Body of pancreas (tissue), 4 donors: ENCODE measurements around the gene ARHGEF11. TPM values are rescaled to one million over a fixed set of nuclear protein-coding genes. Genes with fewer than 3 reads are reported as not detected.
"Not testable (repeated sequence)": the region's sequence is repeated elsewhere in the genome, so short reads cannot be mapped to it uniquely, and the experiment has no call there.

Source experiments
- ATAC-seq: fragments of 150-250 bp; one replicate; pipeline ENCODE4 v1.9.1; 2016
- DNase-seq, 4 donors: peaks; one replicate each; pipeline ENCODE4 v3.0.0-alpha.2; 2019
- H3K27ac ChIP-seq, 4 donors: fragments of 200-600 bp; sonication (generic); 1 replicate in 3 of 4; 2 replicates in 1 of 4; pipeline versions ENCODE4 v1.5.1 to v1.6.1; 2016 to 2019; ENCODE audit warnings: mild to moderate bottlenecking in 1 of 4, mixed read lengths in 1 of 4, moderate library complexity in 1 of 4
- H3K27me3 ChIP-seq, 2 donors: fragments of 200-600 bp; sonication (generic); one replicate each; pipeline ENCODE4 v1.6.0; 2016; ENCODE audit warnings: mild to moderate bottlenecking in 1 of 2
- H3K36me3 ChIP-seq, 2 donors: fragments of 200-600 bp; sonication (generic); replicated peaks in 1 of 2; 2 replicates each; pipeline ENCODE4 v1.5.1; 2016; ENCODE audit warnings: low read depth in 2 of 2; ENCODE audit not compliant: insufficient read depth in 1 of 2
- H3K4me1 ChIP-seq: fragments of 200-600 bp; sonication (generic); one replicate; pipeline ENCODE4 v1.6.0; 2016
- H3K4me3 ChIP-seq, 2 donors: fragments of 200-600 bp; sonication (generic); 1 replicate in 1 of 2; 2 replicates in 1 of 2; pipeline ENCODE4 v1.5.1; 2016 to 2019
- H3K9me3 ChIP-seq, 3 donors: fragments of 200-600 bp; sonication (generic); 1 replicate in 2 of 3; 2 replicates in 1 of 3; pipeline ENCODE4 v1.5.1; 2016
- CTCF ChIP-seq, 7 experiments: fragments of 450-650 bp in 4 of 7; fragments of 200-600 bp in 3 of 7; sonication (generic) in 3 of 7; IDR thresholded peaks; one replicate each; pipeline ENCODE4 v1.5.1; 2016 to 2019; ENCODE audit warnings: antibody characterized with exemption in 7 of 7
- POLR2A ChIP-seq, 3 donors: fragments of 450-650 bp; IDR thresholded peaks; one replicate each; pipeline ENCODE4 v1.6.1; 2016; ENCODE audit warnings: antibody characterized with exemption in 3 of 3, mild to moderate bottlenecking in 2 of 3
- WGBS, 2 donors: methylation state at CpG; one replicate each; pipeline ENCODE4 v1.1.5; 2017; 5-methylcytosine and 5-hydroxymethylcytosine counted together
- intact Hi-C: fragments of 100-400 bp; cut with DNase I; formaldehyde crosslinking; loops from one replicate; pipeline ENCODE4 v1.15.1; 2023
- total RNA-seq, 2 donors: library from RNA; depleted of rRNA; stranded (reverse); fragments of >200 nt; gene quantifications; one replicate each; pipeline ENCODE4 v1.1.0, GENCODE V29; 2016

The ARHGEF11 gene
- total RNA-seq, 2 donors from 2014 or later: 17.9 to 29.7 TPM

- ATAC-seq: no peak
- intact Hi-C loops: no loop called here
Observed at GRCh38 chr1:157080714-157081113, 35.2 kb upstream of the ARHGEF11 start.

GRCh38 chr1:157077394-157077793 is 31.9 kb upstream of the ARHGEF11 start:
- ATAC-seq: no peak
- Histone ChIP-seq H3K36me3 (no peaks in the 10 kb centered on the region), H3K27me3 (no peaks in the 10 kb centered on the region), H3K27ac (no peak overlapping the region), H3K4me1 (peaks cover 7% of the 10 kb centered on the region), H3K4me3 (no peak overlapping the region), H3K9me3 (no peaks in the 10 kb centered on the region)
- intact Hi-C loops: no loop called here
- 94 to 96% methylated on average over 1 of the region's 1 CpG for WGBS, 2 donors
- TF ChIP-seq POLR2A (IDR thresholded peaks at IDR 0.05) (no peak), CTCF (IDR thresholded peaks at IDR 0.05) (no peak)
- DNase-seq: no peak

More at GRCh38 chr1:157080714-157081113, 35.2 kb upstream of the ARHGEF11 start:
- H3K27me3 ChIP-seq: no peaks in the 10 kb centered on the region
- H3K4me3 ChIP-seq: no peak overlapping the region
- DNase-seq: no peak
- no peaks in the 10 kb centered on the region for H3K4me1 ChIP-seq
- 74 to 88% methylated on average over 7 to 10 of the region's 10 CpGs for WGBS, 2 donors
- TF ChIP-seq CTCF (IDR thresholded peaks at IDR 0.05): no peak
- no peak for TF ChIP-seq POLR2A (IDR thresholded peaks at IDR 0.05)
- no peaks in the 10 kb centered on the region for H3K36me3 ChIP-seq
- H3K27ac ChIP-seq: no peak overlapping the region
- no peaks in the 10 kb centered on the region for H3K9me3 ChIP-seq

GRCh38 chr1:157073944-157074685 is 28.6 kb upstream of the ARHGEF11 start:
- Histone ChIP-seq H3K4me1 (peaks cover 7% of the 10 kb centered on the region), H3K27ac (no peak overlapping the region), H3K27me3 (no peaks in the 10 kb centered on the region), H3K36me3 (no peaks in the 10 kb centered on the region), H3K9me3 (no peaks in the 10 kb centered on the region), H3K4me3 (no peak overlapping the region)
- ATAC-seq (peak; percentile 64), DNase-seq (peak; percentile 75 to 82 (median 78))
- 24 to 38% methylated on average over 16 to 35 of the region's 35 CpGs for WGBS, 2 donors
- TF ChIP-seq CTCF (IDR thresholded peaks at IDR 0.05) (peak; percentile 45 to 71 (median 61)), POLR2A (IDR thresholded peaks at IDR 0.05) (no peak)
- intact Hi-C loops: no loop called here

GRCh38 chr1:157069601-157070000 is 24.1 kb upstream of the ARHGEF11 start:
- ATAC-seq: no peak
- DNase-seq: no peak
- no peak overlapping the region for H3K4me3 ChIP-seq
- H3K36me3 ChIP-seq: no peaks in the 10 kb centered on the region
- no peaks in the 10 kb centered on the region for H3K27me3 ChIP-seq
- peaks cover 7% of the 10 kb centered on the region for H3K4me1 ChIP-seq
- intact Hi-C loops: loop anchor here (10.0 kb wide), 1 partner anchor 65 kb away; no protein-coding TSS in a partner anchor
- TF ChIP-seq POLR2A (IDR thresholded peaks at IDR 0.05) (no peak), CTCF (IDR thresholded peaks at IDR 0.05) (no peak)
- H3K9me3 ChIP-seq: no peaks in the 10 kb centered on the region
- 71 to 79% methylated on average over 2 of the region's 2 CpGs for WGBS, 2 donors
- H3K27ac ChIP-seq: no peak overlapping the region

- H3K4me1 ChIP-seq, H3K9me3 ChIP-seq, DNase-seq, ATAC-seq, H3K27ac ChIP-seq, intact Hi-C loops, H3K4me3 ChIP-seq, H3K27me3 ChIP-seq, H3K36me3 ChIP-seq: not testable (repeated sequence)
- WGBS, 2 donors: 45 to 51% methylated on average over 3 of the region's 3 CpGs
Observed at GRCh38 chr1:157059241-157059640, 13.7 kb upstream of the ARHGEF11 start.
